Central memory CD4-positive, alpha-beta T cell (primary cell): ENCODE data around the gene CFAP47.
"Not testable (repeated sequence)": the region's sequence is repeated elsewhere in the genome, so short reads cannot be mapped to it uniquely, and the experiment has no call there.

Experiments
- DNase-seq: peaks from one replicate; pipeline ENCODE4 v3.0.0; 2022
- total RNA-seq, 3 experiments: gene quantifications; one replicate each; lab custom pipeline; 2026; lab: John Stamatoyannopoulos, UW

CFAP47 gene
- total RNA-seq, result 0 to 0.19 (median 0) reads per million in 3 experiments

GRCh38 chrX:35919536-35920309 lies at the start of gene CFAP47:
CFAP47 (plus strand) TSS chrX:35919734; CDS start chrX:35919800, 66 bp downstream.
- DNase-seq, result no peak

- DNase-seq, result no peak
Observed at GRCh38 chrX:35880601-35881000, 38.9 kb upstream of the CFAP47 start.

- no peak for DNase-seq
Observed at GRCh38 chrX:35886135-35886534, 33.4 kb upstream of the CFAP47 start.

- DNase-seq, result no peak
Observed at GRCh38 chrX:35890699-35891098, 28.8 kb upstream of the CFAP47 start.

- not testable (repeated sequence) for DNase-seq
Observed at GRCh38 chrX:35986816-35987215, 67.3 kb downstream of the CFAP47 start.

- no peak for DNase-seq
Observed at GRCh38 chrX:36007207-36007606, 87.7 kb downstream of the CFAP47 start.

GRCh38 chrX:36019125-36019524 lies 99.6 kb downstream of the CFAP47 start:
- no peak for DNase-seq

- no peak for DNase-seq
Observed at GRCh38 chrX:36035550-36035949, 116.0 kb downstream of the CFAP47 start.

- no peak for DNase-seq
Observed at GRCh38 chrX:36062778-36063177, 143.2 kb downstream of the CFAP47 start.

GRCh38 chrX:36071061-36071460 lies 151.5 kb downstream of the CFAP47 start:
- no peak for DNase-seq

GRCh38 chrX:36075009-36075408 lies 155.5 kb downstream of the CFAP47 start:
- not testable (repeated sequence) for DNase-seq

- no peak for DNase-seq
Observed at GRCh38 chrX:36083256-36083655, 163.7 kb downstream of the CFAP47 start.

- no peak for DNase-seq
Observed at GRCh38 chrX:36087366-36087765, 167.8 kb downstream of the CFAP47 start.

- DNase-seq, result not testable (repeated sequence)
Observed at GRCh38 chrX:36088939-36089338, 169.4 kb downstream of the CFAP47 start.

GRCh38 chrX:36102425-36102824 lies 182.9 kb downstream of the CFAP47 start:
- DNase-seq, result no peak

GRCh38 chrX:36116222-36116621 lies 196.7 kb downstream of the CFAP47 start:
- no peak for DNase-seq

GRCh38 chrX:36159254-36159653 lies 239.7 kb downstream of the CFAP47 start:
- DNase-seq, result no peak

GRCh38 chrX:36160081-36160480 lies 240.5 kb downstream of the CFAP47 start:
- no peak for DNase-seq

GRCh38 chrX:36198575-36198974 lies 279.0 kb downstream of the CFAP47 start:
- DNase-seq, result no peak

GRCh38 chrX:36199928-36200327 lies 280.4 kb downstream of the CFAP47 start:
- DNase-seq, result no peak

GRCh38 chrX:36214924-36215323 lies 295.4 kb downstream of the CFAP47 start:
- no peak for DNase-seq

GRCh38 chrX:36218801-36219200 lies 299.3 kb downstream of the CFAP47 start:
- no peak for DNase-seq

GRCh38 chrX:36234840-36235528 lies 315.4 kb downstream of the CFAP47 start:
- DNase-seq, result not testable (repeated sequence)

- DNase-seq, result no peak
Observed at GRCh38 chrX:36241397-36241796, 321.9 kb downstream of the CFAP47 start.
